ENCODE data around the gene LIMS1. TPM values are rescaled to one million over a fixed set of nuclear protein-coding genes. Genes with fewer than 3 reads are reported as not detected.
"Not testable (repeated sequence)": the region's sequence is repeated elsewhere in the genome, so short reads cannot be mapped to it uniquely, and the experiment has no call there.

The LIMS1 gene
- total and polyA plus RNA-seq, 2 donors (not counting 3 experiments of a cell fraction or from before 2014, with no cell fraction given), result 153 to 229 TPM

GRCh38 chr2:108594982-108595464 is 60.8 kb downstream of the LIMS1 start:
- H3K4me3 ChIP-seq (replicated peaks in 1 of 3; ENCODE audit: insufficient read depth in 1 of 3, low read depth in 1 of 3, low read length in 3 of 3), result no peak overlapping the region

GRCh38 chr2:108595771-108596170 is 61.5 kb downstream of the LIMS1 start:
- not testable (repeated sequence) for H3K4me3 ChIP-seq (replicated peaks in 1 of 3; ENCODE audit: insufficient read depth in 1 of 3, low read depth in 1 of 3, low read length in 3 of 3)
- intact Hi-C loops (cut with micrococcal nuclease), result loop anchor here (2.0 kb wide), 2 partner anchors 61 to 229 kb away; partner anchors contain the start of gene LIMS1

More at GRCh38 chr2:108594982-108595464, 60.8 kb downstream of the LIMS1 start:
- Histone ChIP-seq H3K4me1 (ENCODE audit: control insufficient read depth, extremely low read depth, insufficient read depth, low read length) (peaks cover 53% of the 10 kb centered on the region), H3K9me3 (replicated peaks; ENCODE audit: control insufficient read depth, insufficient read depth, low read length) (no peaks in the 10 kb centered on the region), H3K4me2 (ENCODE audit: insufficient read depth, low read length) (peak overlapping the region; percentile 77), H3K27ac (ENCODE audit: insufficient read depth, low read depth, low read length) (peak overlapping the region; percentile 99), H3K36me3 (ENCODE audit: control insufficient read depth in 2 of 2, extremely low read depth in 1 of 2, insufficient read depth in 2 of 2, low read length in 2 of 2) (no peaks in the 10 kb centered on the region), H3K9ac (replicated peaks; ENCODE audit: extremely low read depth, insufficient read depth, low read length) (peak overlapping the region; percentile 97), H4K20me1 (replicated peaks; ENCODE audit: control insufficient read depth, extremely low read depth, insufficient read depth, low read length) (no peaks in the 10 kb centered on the region), H3K27me3 (ENCODE audit: control insufficient read depth in 2 of 2, insufficient read depth in 2 of 2, low read length in 2 of 2) (no peaks in the 10 kb centered on the region), H2AFZ (ENCODE audit: low read depth, low read length) (no peak overlapping the region), H3K79me2 (ENCODE audit: control insufficient read depth, insufficient read depth, low read length) (peaks cover 35% of the 10 kb centered on the region), H3K9me1 (replicated peaks; ENCODE audit: control insufficient read depth, extremely low read depth, insufficient read depth, low read length) (no peaks in the 10 kb centered on the region)
- ChIA-PET POLR2A (interaction anchor here (1.4 to 2.1 kb wide), 4 partner anchors 9 to 42 kb away, joined by 3 to 7 read pairs (median 6); no protein-coding TSS in a partner anchor), CTCF (interaction anchor here (3.4 to 3.8 kb wide), 2 partner anchors 11 to 42 kb away, joined by 25 to 42 read pairs; no protein-coding TSS in a partner anchor)
- FAIRE-seq, result no peak
- BruUV-seq (replicated peaks), result no TSS peak
- intact Hi-C loops (cut with micrococcal nuclease), result loop anchor here (1.0 to 2.0 kb wide), 5 partner anchors 9 to 228 kb away; partner anchors contain the start of gene LIMS1
- DNase-seq (ENCODE audit: low read depth, low spot score), result peak; percentile 89
- dilution Hi-C loops (cut with MboI; ENCODE audit: extremely low pct_ligation_motif_present, low sequenced_read_pairs), result no loop called here
- TF ChIP-seq FOS (IDR thresholded peaks at IDR 0.05; ENCODE audit: borderline replicate concordance, insufficient read depth, low read length), result peak; percentile 59
- TF ChIP-seq POLR2AphosphoS5 (IDR thresholded peaks at IDR 0.05; ENCODE audit: insufficient read depth, low read depth, low read length), result peak; percentile 98
- peak; percentile 93 for TF ChIP-seq POLR2A (IDR thresholded peaks at IDR 0.05; ENCODE audit: low read depth, low read length)
- no peak for TF ChIP-seq EZH2 (IDR thresholded peaks at IDR 0.05; ENCODE audit: borderline replicate concordance, low read depth, low read length, severe bottlenecking)
- no peak for TF ChIP-seq MAX (IDR thresholded peaks at IDR 0.05; ENCODE audit: insufficient read depth, insufficient read length)
- no peak for TF ChIP-seq CTCF (IDR thresholded peaks at IDR 0.05; ENCODE audit: extremely low read depth in 1 of 2, insufficient read depth in 1 of 2, low read depth in 1 of 2, low read length in 2 of 2)
- TF ChIP-seq JUN (IDR thresholded peaks at IDR 0.05; ENCODE audit: borderline replicate concordance, insufficient read depth, insufficient read length, low read depth), result peak; percentile 74
- peak; percentile 96 for TF ChIP-seq GATA2 (IDR thresholded peaks at IDR 0.05; ENCODE audit: insufficient read depth, insufficient read length, low read depth, low read length)
- peak; percentile 6 for TF ChIP-seq MYC (IDR thresholded peaks at IDR 0.05; ENCODE audit: low read depth, low read length)

More at GRCh38 chr2:108595771-108596170, 61.5 kb downstream of the LIMS1 start:
- dilution Hi-C loops (cut with MboI; ENCODE audit: extremely low pct_ligation_motif_present, low sequenced_read_pairs); H3K27me3 ChIP-seq (ENCODE audit: control insufficient read depth in 2 of 2, insufficient read depth in 2 of 2, low read length in 2 of 2); H2AFZ ChIP-seq (ENCODE audit: low read depth, low read length); H3K9me3 ChIP-seq (replicated peaks; ENCODE audit: control insufficient read depth, insufficient read depth, low read length); H3K9me1 ChIP-seq (replicated peaks; ENCODE audit: control insufficient read depth, extremely low read depth, insufficient read depth, low read length); H3K36me3 ChIP-seq (ENCODE audit: control insufficient read depth in 2 of 2, extremely low read depth in 1 of 2, insufficient read depth in 2 of 2, low read length in 2 of 2); FAIRE-seq; BruUV-seq (replicated peaks); H4K20me1 ChIP-seq (replicated peaks; ENCODE audit: control insufficient read depth, extremely low read depth, insufficient read depth, low read length): not testable (repeated sequence)
- POLR2A ChIA-PET, result interaction anchor here (1.4 to 2.1 kb wide), 2 partner anchors 10 to 21 kb away, joined by 3 to 6 read pairs; no protein-coding TSS in a partner anchor
- Histone ChIP-seq H3K4me2 (ENCODE audit: insufficient read depth, low read length) (peak overlapping the region; percentile 77), H3K9ac (replicated peaks; ENCODE audit: extremely low read depth, insufficient read depth, low read length) (peak overlapping the region; percentile 97), H3K4me1 (ENCODE audit: control insufficient read depth, extremely low read depth, insufficient read depth, low read length) (peaks cover 50% of the 10 kb centered on the region), H3K27ac (ENCODE audit: insufficient read depth, low read depth, low read length) (peak overlapping the region; percentile 99), H3K79me2 (ENCODE audit: control insufficient read depth, insufficient read depth, low read length) (peaks cover 31% of the 10 kb centered on the region)
- DNase-seq (ENCODE audit: low read depth, low spot score), result peak; percentile 52
- CTCF ChIA-PET, result interaction anchor here (1.9 kb wide), 1 partner anchor 40 kb away, joined by 10 read pairs; no protein-coding TSS in a partner anchor

All from endothelial cell of umbilical vein (primary cell).